K562 (cell line): ENCODE measurements around the gene TTC22. TPM values are rescaled to one million over a fixed set of nuclear protein-coding genes. Genes with fewer than 3 reads are reported as not detected.

ENCODE experiments used
- ATAC-seq: fragments of 200-7000 bp; cut with Tn5 transposase; 3 replicates; pipeline ENCODE4 v1.9.1; 2020; ENCODE audit warnings: moderate library complexity
- BruUV-seq: library from RNA; stranded (reverse); fragments of 400-500 nt; replicated peaks from 2 replicates; lab custom pipeline; 2021; lab: Mats Ljungman, UMichigan
- CTCF ChIA-PET: fragments of 300-600 bp; formaldehyde crosslinking; extraction: SDS; loops from one replicate; lab custom pipeline; 2021; ENCODE audit warnings: low intra/inter-chr PET ratio; lab: Yijun Ruan, JAX
- POLR2A ChIA-PET: fragments of 300-600, 350-650 bp; sonication (Branson Sonifier 250); formaldehyde crosslinking; extraction: SDS; loops from one replicate; lab custom pipeline; 2021; ENCODE audit warnings: antibody characterized with exemption, inconsistent platforms; lab: Yijun Ruan, JAX
- DNase-seq, 4 experiments: peaks; one replicate each; pipeline versions ENCODE4 v3.0.0 to v3.0.0-alpha.2; 2011 to 2018; ENCODE audit warnings: low spot score in 3 of 4, mixed read lengths in 3 of 4; ENCODE audit errors: extremely low read depth in 1 of 4
- FAIRE-seq: peaks from 2 replicates; lab custom pipeline; 2011; peaks lifted over from hg19 to GRCh38; lab: Jason Lieb, UNC
- H2AFZ ChIP-seq: 2 replicates; pipeline ENCODE4 v1.6.0; 2011; ENCODE audit warnings: low read depth, low read length, control low read depth, inconsistent platforms
- H3K27ac ChIP-seq: fragments of 200-600 bp; 3 replicates; pipeline ENCODE4 v1.8.0; 2011; ENCODE audit warnings: low read depth, mild to moderate bottlenecking, control low read depth, inconsistent platforms, low read length, moderate library complexity, mixed read lengths; ENCODE audit errors: extremely low read depth
- H3K27me3 ChIP-seq, 2 experiments: fragments of 300-600 bp in 1 of 2; 2 replicates in 1 of 2; 3 replicates in 1 of 2; pipeline versions ENCODE4 v1.6.0 to v1.8.0; 2011; ENCODE audit warnings: inconsistent platforms in 2 of 2, low read length in 2 of 2, mild to moderate bottlenecking in 1 of 2, mixed read lengths in 1 of 2, moderate library complexity in 1 of 2; ENCODE audit not compliant: control insufficient read depth in 2 of 2, insufficient read depth in 2 of 2
- H3K36me3 ChIP-seq: fragments of 300-600 bp; 3 replicates; pipeline ENCODE4 v1.8.0; 2011; ENCODE audit warnings: mild to moderate bottlenecking, low read length, inconsistent platforms; ENCODE audit not compliant: control insufficient read depth, insufficient read depth
- H3K4me1 ChIP-seq, 2 experiments: fragments of 200-600 bp in 1 of 2; replicated peaks in 1 of 2; 2 replicates in 1 of 2; 3 replicates in 1 of 2; pipeline versions ENCODE4 v1.5.1 to v1.8.0; 2011; ENCODE audit warnings: inconsistent platforms in 2 of 2, low read length in 2 of 2, mild to moderate bottlenecking in 1 of 2, mixed read lengths in 1 of 2, moderate library complexity in 1 of 2; ENCODE audit not compliant: control insufficient read depth in 2 of 2, insufficient read depth in 2 of 2
- H3K4me2 ChIP-seq: 2 replicates; pipeline ENCODE4 v1.6.1; 2011; ENCODE audit warnings: low read length, control low read depth, inconsistent platforms, mixed read lengths; ENCODE audit not compliant: insufficient read depth
- H3K4me3 ChIP-seq: fragments of 200-600 bp; sonication (generic), shearing (Covaris generic); 2 replicates; pipeline ENCODE4 v1.5.1; 2016; ENCODE audit warnings: control low read depth, inconsistent platforms
- H3K79me2 ChIP-seq: fragments of 200-600 bp; 3 replicates; pipeline ENCODE4 v1.8.0; 2011; ENCODE audit warnings: low read length, inconsistent platforms; ENCODE audit not compliant: control insufficient read depth, insufficient read depth
- H3K9ac ChIP-seq, 2 experiments: 2 replicates each; pipeline versions ENCODE4 v1.6.0 to v1.6.1; 2011; ENCODE audit warnings: low read depth in 2 of 2, low read length in 2 of 2, control low read depth in 1 of 2, inconsistent platforms in 1 of 2, mild to moderate bottlenecking in 1 of 2, mixed read lengths in 1 of 2; ENCODE audit not compliant: insufficient read depth in 1 of 2
- H3K9me1 ChIP-seq: one replicate; pipeline ENCODE4 v1.6.0; 2011; ENCODE audit warnings: inconsistent platforms, mild to moderate bottlenecking, low read length, moderate library complexity; ENCODE audit not compliant: control insufficient read depth, insufficient read depth
- H3K9me3 ChIP-seq: replicated peaks from 2 replicates; pipeline ENCODE4 v1.5.1; 2011; ENCODE audit warnings: low read depth, low read length, inconsistent platforms; ENCODE audit not compliant: control insufficient read depth, insufficient read depth
- H4K20me1 ChIP-seq: replicated peaks from 2 replicates; pipeline ENCODE4 v1.6.1; 2011; ENCODE audit warnings: low read length, inconsistent platforms, mixed read lengths; ENCODE audit not compliant: control insufficient read depth, insufficient read depth
- BRCA1 ChIP-seq, 2 experiments: fragments of 450-650 bp in 1 of 2; sonication (generic) in 1 of 2; formaldehyde crosslinking in 1 of 2; IDR thresholded peaks; 2 replicates each; pipeline versions ENCODE4 v1.5.0 to v1.6.1; 2017 to 2020; ENCODE audit warnings: mild to moderate bottlenecking in 1 of 2, missing genetic modification reagents in 1 of 2
- CREB3 ChIP-seq: fragments of 450-650 bp; conservative IDR thresholded peaks from 2 replicates; pipeline ENCODE4 v1.6.1; 2016; ENCODE audit warnings: missing genetic modification characterization, low read depth, mild to moderate bottlenecking, missing compliant biosample characterization, moderate library complexity
- FOXO4 ChIP-seq: fragments of 450-650 bp; formaldehyde crosslinking; IDR thresholded peaks from 2 replicates; pipeline ENCODE4 v1.4.0; 2020; ENCODE audit warnings: mild to moderate bottlenecking, moderate library complexity
- GATAD2A ChIP-seq: fragments of 450-650 bp; IDR thresholded peaks from 2 replicates; pipeline ENCODE4 v1.6.1; 2017
- GTF2A2 ChIP-seq: IDR thresholded peaks from 2 replicates; pipeline ENCODE4 v1.6.1; 2016; ENCODE audit warnings: mild to moderate bottlenecking, missing genetic modification characterization, missing compliant biosample characterization
- MITF ChIP-seq: IDR thresholded peaks from 2 replicates; pipeline ENCODE4 v1.6.1; 2014; ENCODE audit warnings: antibody characterized with exemption
- SIRT6 ChIP-seq: IDR thresholded peaks from one replicate; pipeline ENCODE4 v1.6.1; 2012; ENCODE audit warnings: low read depth, mild to moderate bottlenecking, control low read depth, inconsistent platforms, low read length, moderate library complexity
- ZEB2 ChIP-seq: fragments of 450-650 bp; IDR thresholded peaks from 2 replicates; pipeline ENCODE4 v1.6.1; 2016
- WGBS: fragments of 100-300 bp; shearing (Covaris generic); methylation state at CpG from one replicate; pipeline ENCODE4 v1.1.6; 2016; ENCODE audit warnings: low coverage, mixed read lengths; ENCODE audit not compliant: insufficient coverage; ENCODE audit errors: missing lambda C conversion rate; 5-methylcytosine and 5-hydroxymethylcytosine counted together
- in situ Hi-C: fragments of 300-500 bp; cut with MboI; formaldehyde crosslinking; loops from 4 replicates; pipeline ENCODE4 v1.15.0; 2018; ENCODE audit warnings: inconsistent platforms, mixed read lengths
- intact Hi-C: fragments of 100-400 bp; cut with micrococcal nuclease; formaldehyde crosslinking; loops from 2 replicates; pipeline ENCODE4 v1.14.2; 2022
- polyA plus RNA-seq, 8 experiments: library from polyadenylated mRNA; depleted of rRNA in 4 of 8; stranded (reverse) in 5 of 8; unstranded in 3 of 8; fragments of >200 nt; fragmentation: Nextera tagmentation in 2 of 8; fragmentation: Illumina TruSeq in 1 of 8; extraction: Ambion mirVana in 2 of 8; extraction: Trizol in 1 of 8; gene quantifications; 2 replicates each; pipeline versions ENCODE4 v1.2.1 to v1.2.3, GENCODE V29; 2011 to 2014; ENCODE audit warnings: inconsistent platforms in 1 of 8, missing spikeins in 1 of 8
- total RNA-seq, 7 experiments: library from RNA; depleted of rRNA in 6 of 7; stranded (reverse); fragments of >200 nt in 6 of 7; fragmentation: Illumina TruSeq in 2 of 7; extraction: Trizol in 2 of 7; gene quantifications; 2 replicates each; pipeline versions ENCODE4 v1.2.1 to v1.2.3, GENCODE V29; 2011 to 2021; ENCODE audit warnings: low replicate concordance in 1 of 7

TTC22 gene
- total and polyA plus RNA-seq, 9 of the 15 experiments (the other 6 are each of a cell fraction or from before 2014, with no cell fraction given): 0.07 TPM; not detected in 8

- Histone ChIP-seq H4K20me1 (peaks cover 7% of the 10 kb centered on the region; the same call in 1 of the 2 replicates), H3K79me2 (no peaks in the 10 kb centered on the region), H3K4me2 (no peak overlapping the region), H3K4me3 (no peak overlapping the region), H3K27ac (no peak overlapping the region), H3K36me3 (peaks cover 34% of the 10 kb centered on the region; the same call in 2 of the 3 replicates), H3K9ac (peak overlapping the region in 1 of 2 experiments; percentile 14; a peak in 1 of 4 replicates), H3K4me1 (no peaks in the 10 kb centered on the region), H3K9me1 (no peaks in the 10 kb centered on the region)
- POLR2A ChIA-PET: interaction anchor here (1.1 to 2.6 kb wide), 3 partner anchors 17 to 29 kb away, joined by 3 to 10 read pairs (median 6); partner anchors contain the start of genes PARS2 and TTC4
- no TSS peak for BruUV-seq
- no peak for FAIRE-seq
- in situ Hi-C loops (no loop called here), intact Hi-C loops (no loop called here)
- TF ChIP-seq FOXO4 (CRISPR knock-in tag) (no peak), ZEB2 (no peak), SIRT6 (no peak), MITF (no peak), CREB3 (no peak), GTF2A2 (tag) (no peak), BRCA1 (IDR thresholded peaks at IDR 0.05) (no peak), BRCA1 (CRISPR knock-in tag; IDR thresholded peaks at IDR 0.05) (no peak), GATAD2A (no peak)
- TF ChIP-seq, all 486 proteins: peak for 0
- 41% methylated on average over 6 of the region's 6 CpGs for WGBS
- Histone ChIP-seq H3K27me3 (peaks cover 6 to 23% of the 10 kb centered on the region in 2 experiments; a peak in 4 of 5 replicates), H3K9me3 (no peaks in the 10 kb centered on the region), H2AFZ (no peak overlapping the region)
- no peak for ATAC-seq
- no peak for DNase-seq
- CTCF ChIA-PET: no interaction called here
Observed at GRCh38 chr1:54745274-54745673, 55.8 kb downstream of the TTC22 start.
